WTC11 (cell line): Measurements from ENCODE around the gene CPT2.

ENCODE experiments used
- ETV6 ChIP-seq: sonication (generic); formaldehyde crosslinking; IDR thresholded peaks from 2 replicates; pipeline ENCODE4 v1.8.1; 2022; ENCODE audit warnings: mild to moderate bottlenecking, missing genetic modification reagents
- FOXJ3 ChIP-seq: sonication (generic); formaldehyde crosslinking; IDR thresholded peaks from 2 replicates; pipeline ENCODE4 v1.9.0; 2021; ENCODE audit warnings: missing genetic modification reagents, mild to moderate bottlenecking, borderline replicate concordance
- KAT7 ChIP-seq: sonication (generic); formaldehyde crosslinking; IDR thresholded peaks from 2 replicates; pipeline ENCODE4 v1.8.1; 2023; ENCODE audit warnings: missing genetic modification reagents, mild to moderate bottlenecking, borderline replicate concordance
- SP1 ChIP-seq: sonication (generic); formaldehyde crosslinking; conservative IDR thresholded peaks from 2 replicates; pipeline ENCODE4 v1.8.1; 2022; ENCODE audit warnings: missing genetic modification reagents
- TF ChIP-seq, protein P1 (sequence below): fragments of 200-600 bp; IDR thresholded peaks from 2 replicates; pipeline ENCODE4 v1.8.0; 2022; ENCODE audit warnings: antibody characterized with exemption
- TF ChIP-seq, protein P2 (sequence below): sonication (generic); formaldehyde crosslinking; conservative IDR thresholded peaks from 2 replicates; pipeline ENCODE4 v1.8.1; 2022; ENCODE audit warnings: mild to moderate bottlenecking, missing genetic modification reagents

DNA sequence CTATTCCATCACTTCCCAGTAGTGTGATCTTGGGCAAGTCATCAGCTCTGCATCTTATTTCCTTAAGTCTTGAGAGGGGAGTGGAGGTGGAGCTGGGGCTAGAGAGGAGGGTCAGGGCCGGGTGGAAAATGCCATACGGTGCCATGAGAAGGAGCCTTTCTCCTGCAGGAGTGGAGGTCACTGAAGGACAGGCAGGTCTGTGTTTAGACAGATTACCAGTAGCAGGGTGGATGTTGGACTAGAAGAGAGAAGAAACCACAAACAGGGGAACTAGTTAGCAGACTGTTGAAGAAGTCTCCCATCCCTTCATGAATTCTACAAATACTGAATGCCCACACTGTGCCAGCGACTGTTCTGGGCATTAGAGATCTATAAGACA, 13.9 kb upstream of the CPT2 start:
- TF ChIP-seq, protein P1, sequence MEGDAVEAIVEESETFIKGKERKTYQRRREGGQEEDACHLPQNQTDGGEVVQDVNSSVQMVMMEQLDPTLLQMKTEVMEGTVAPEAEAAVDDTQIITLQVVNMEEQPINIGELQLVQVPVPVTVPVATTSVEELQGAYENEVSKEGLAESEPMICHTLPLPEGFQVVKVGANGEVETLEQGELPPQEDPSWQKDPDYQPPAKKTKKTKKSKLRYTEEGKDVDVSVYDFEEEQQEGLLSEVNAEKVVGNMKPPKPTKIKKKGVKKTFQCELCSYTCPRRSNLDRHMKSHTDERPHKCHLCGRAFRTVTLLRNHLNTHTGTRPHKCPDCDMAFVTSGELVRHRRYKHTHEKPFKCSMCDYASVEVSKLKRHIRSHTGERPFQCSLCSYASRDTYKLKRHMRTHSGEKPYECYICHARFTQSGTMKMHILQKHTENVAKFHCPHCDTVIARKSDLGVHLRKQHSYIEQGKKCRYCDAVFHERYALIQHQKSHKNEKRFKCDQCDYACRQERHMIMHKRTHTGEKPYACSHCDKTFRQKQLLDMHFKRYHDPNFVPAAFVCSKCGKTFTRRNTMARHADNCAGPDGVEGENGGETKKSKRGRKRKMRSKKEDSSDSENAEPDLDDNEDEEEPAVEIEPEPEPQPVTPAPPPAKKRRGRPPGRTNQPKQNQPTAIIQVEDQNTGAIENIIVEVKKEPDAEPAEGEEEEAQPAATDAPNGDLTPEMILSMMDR = no peak
- no peak for TF ChIP-seq KAT7 (CRISPR knock-in tag)
- TF ChIP-seq ETV6 (CRISPR knock-in tag) = no peak
- no peak for TF ChIP-seq FOXJ3
- TF ChIP-seq, protein P2, sequence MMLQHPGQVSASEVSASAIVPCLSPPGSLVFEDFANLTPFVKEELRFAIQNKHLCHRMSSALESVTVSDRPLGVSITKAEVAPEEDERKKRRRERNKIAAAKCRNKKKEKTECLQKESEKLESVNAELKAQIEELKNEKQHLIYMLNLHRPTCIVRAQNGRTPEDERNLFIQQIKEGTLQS (CRISPR knock-in tag) = no peak
- no peak for TF ChIP-seq SP1 (CRISPR knock-in tag)
